ENCODE measurements around the gene RASGRP2. TPM values are rescaled to one million over a fixed set of nuclear protein-coding genes. Genes with fewer than 3 reads are reported as not detected.

RASGRP2 gene
- total and polyA plus RNA-seq, 2 donors (not counting 3 experiments of a cell fraction or from before 2014, with no cell fraction given), result 1.2 to 2.3 TPM

DNA sequence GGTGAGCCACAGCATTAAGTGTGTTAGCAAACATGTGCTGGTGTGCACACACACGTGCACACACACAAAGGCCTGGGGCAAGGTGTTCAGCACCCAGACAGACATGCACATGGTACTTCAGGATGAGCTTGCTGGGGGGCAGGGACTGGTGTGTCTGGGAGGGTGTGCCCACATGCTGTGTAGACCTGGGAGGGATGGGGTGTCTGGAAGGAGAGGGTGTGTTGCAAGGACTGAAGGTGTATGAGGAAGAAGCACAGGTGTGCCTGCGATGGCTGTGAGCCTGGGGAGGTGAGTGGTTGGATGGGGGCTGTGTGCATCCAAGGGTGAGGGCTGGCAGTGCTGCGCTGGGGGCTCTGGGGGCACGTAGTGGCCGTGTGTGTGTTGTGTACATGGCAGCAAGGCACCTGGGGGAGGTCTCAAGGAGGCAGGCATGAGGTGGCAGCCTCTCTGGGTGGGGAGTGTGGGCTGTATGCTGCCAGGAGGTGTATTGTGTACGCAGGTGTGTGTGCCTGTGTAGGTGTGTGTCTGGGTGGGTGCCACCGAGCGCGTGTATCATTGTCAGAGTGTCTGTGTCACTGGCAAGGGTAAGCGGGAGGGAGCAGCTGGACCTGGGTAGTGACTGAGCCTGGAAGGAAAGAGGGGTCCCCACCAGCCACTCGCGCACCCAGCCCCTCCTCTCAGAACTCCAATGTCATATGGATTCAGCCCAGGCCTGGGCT lies 23.1 kb downstream of the RASGRP2 start:
- Histone ChIP-seq H3K4me2 (ENCODE audit: insufficient read depth, low read length) (no peak overlapping the region), H3K4me1 (ENCODE audit: control insufficient read depth, extremely low read depth, insufficient read depth, low read length) (no peaks in the 10 kb centered on the region), H3K79me2 (ENCODE audit: control insufficient read depth, insufficient read depth, low read length) (no peaks in the 10 kb centered on the region), H3K4me3 (replicated peaks in 1 of 3; ENCODE audit: insufficient read depth in 1 of 3, low read depth in 1 of 3, low read length in 3 of 3) (no peak overlapping the region), H3K27ac (ENCODE audit: insufficient read depth, low read depth, low read length) (no peak overlapping the region), H3K27me3 (ENCODE audit: control insufficient read depth in 2 of 2, insufficient read depth in 2 of 2, low read length in 2 of 2) (peaks cover 26 to 29% of the 10 kb centered on the region in 2 experiments), H3K9me3 (replicated peaks; ENCODE audit: control insufficient read depth, insufficient read depth, low read length) (no peaks in the 10 kb centered on the region), H2AFZ (ENCODE audit: low read depth, low read length) (no peak overlapping the region), H3K9me1 (replicated peaks; ENCODE audit: control insufficient read depth, extremely low read depth, insufficient read depth, low read length) (no peaks in the 10 kb centered on the region), H3K9ac (replicated peaks; ENCODE audit: extremely low read depth, insufficient read depth, low read length) (no peak overlapping the region), H3K36me3 (ENCODE audit: control insufficient read depth in 2 of 2, extremely low read depth in 1 of 2, insufficient read depth in 2 of 2, low read length in 2 of 2) (no peaks in the 10 kb centered on the region), H4K20me1 (replicated peaks; ENCODE audit: control insufficient read depth, extremely low read depth, insufficient read depth, low read length) (no peaks in the 10 kb centered on the region)
- TF ChIP-seq CTCF (IDR thresholded peaks at IDR 0.05; ENCODE audit: extremely low read depth in 1 of 2, insufficient read depth in 1 of 2, low read depth in 1 of 2, low read length in 2 of 2), result no peak
- TF ChIP-seq JUN (IDR thresholded peaks at IDR 0.05; ENCODE audit: borderline replicate concordance, insufficient read depth, insufficient read length, low read depth), result no peak
- no peak for TF ChIP-seq POLR2AphosphoS5 (IDR thresholded peaks at IDR 0.05; ENCODE audit: insufficient read depth, low read depth, low read length)
- no peak for TF ChIP-seq POLR2A (IDR thresholded peaks at IDR 0.05; ENCODE audit: low read depth, low read length)
- no peak for TF ChIP-seq FOS (IDR thresholded peaks at IDR 0.05; ENCODE audit: borderline replicate concordance, insufficient read depth, low read length)
- TF ChIP-seq MAX (IDR thresholded peaks at IDR 0.05; ENCODE audit: insufficient read depth, insufficient read length), result no peak
- TF ChIP-seq GATA2 (IDR thresholded peaks at IDR 0.05; ENCODE audit: insufficient read depth, insufficient read length, low read depth, low read length), result no peak
- TF ChIP-seq MYC (IDR thresholded peaks at IDR 0.05; ENCODE audit: low read depth, low read length), result no peak
- no peak for TF ChIP-seq EZH2 (IDR thresholded peaks at IDR 0.05; ENCODE audit: borderline replicate concordance, low read depth, low read length, severe bottlenecking)
- BruUV-seq (replicated peaks), result no TSS peak
- POLR2A ChIA-PET, result no interaction called here
- dilution Hi-C loops (cut with MboI; ENCODE audit: extremely low pct_ligation_motif_present, low sequenced_read_pairs) (no loop called here), intact Hi-C loops (cut with micrococcal nuclease) (no loop called here)
- CTCF ChIA-PET, result interaction anchor here (1.0 kb wide), 1 partner anchor 32 kb away, joined by 3 read pairs; no protein-coding TSS in a partner anchor
- FAIRE-seq (no peak), DNase-seq (ENCODE audit: low read depth, low spot score) (no peak)
